Activated CD4-positive, alpha-beta T cell treated with anti-CD3 and anti-CD28 coated beads for 24 hours (primary cell): ENCODE results near the gene MESP1.
A peak's percentile ranks its signal among the peaks of the same experiment; 100 is the strongest.

Experiments used
- DNase-seq, 2 donors: peaks; one replicate each; pipeline ENCODE4 v3.0.0-alpha.2; 2020; ENCODE audit warnings: low read depth in 2 of 2

Gene MESP1

GRCh38 chr15:89781055-89781454, 30.0 kb upstream of the MESP1 start:
- peak in 1 of 2 donors; percentile 9 for DNase-seq

DNA sequence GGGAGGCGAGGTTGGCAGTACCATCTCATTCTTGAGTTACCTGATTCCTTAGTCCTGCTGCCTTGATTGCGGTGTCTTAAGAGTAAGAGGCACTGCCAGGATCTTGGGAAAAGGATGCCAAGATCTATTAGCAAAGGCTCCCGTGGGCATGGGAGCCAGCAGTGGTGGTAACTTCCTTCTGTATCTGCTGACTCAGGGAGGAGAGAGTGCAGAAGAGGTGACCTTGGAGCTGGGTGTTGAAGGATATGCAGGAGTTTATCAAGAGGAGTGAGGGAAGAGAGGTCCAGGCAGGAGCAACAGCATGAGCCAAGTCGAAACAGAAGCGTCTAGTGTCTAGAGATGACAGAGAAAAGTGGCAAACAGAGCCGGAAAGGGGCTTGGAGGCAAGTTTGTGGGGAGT, 29.6 kb upstream of the MESP1 start:
- DNase-seq, result no peak

DNA sequence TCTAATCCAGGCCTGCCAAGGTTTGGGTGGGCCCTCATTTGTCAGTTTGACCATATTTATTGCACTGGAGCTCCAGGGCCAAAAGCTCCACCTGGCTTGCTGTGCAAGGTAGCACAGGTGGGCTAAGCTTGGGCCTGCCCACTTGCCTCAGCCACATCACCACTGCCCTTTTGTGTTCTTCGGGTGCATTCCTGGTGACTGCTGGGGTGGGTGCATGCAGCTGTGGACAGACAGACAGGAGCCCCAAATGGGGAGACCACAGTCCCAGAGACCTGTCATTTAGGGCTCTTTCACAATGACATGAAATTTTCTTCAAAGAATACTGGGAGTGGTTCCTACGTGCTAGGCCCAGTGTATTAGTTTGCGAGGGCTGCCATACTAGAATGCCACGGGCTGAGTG, 27.8 kb upstream of the MESP1 start:
- no peak for DNase-seq

- no peak for DNase-seq
Observed at GRCh38 chr15:89777782-89778380, 26.8 kb upstream of the MESP1 start.

DNA sequence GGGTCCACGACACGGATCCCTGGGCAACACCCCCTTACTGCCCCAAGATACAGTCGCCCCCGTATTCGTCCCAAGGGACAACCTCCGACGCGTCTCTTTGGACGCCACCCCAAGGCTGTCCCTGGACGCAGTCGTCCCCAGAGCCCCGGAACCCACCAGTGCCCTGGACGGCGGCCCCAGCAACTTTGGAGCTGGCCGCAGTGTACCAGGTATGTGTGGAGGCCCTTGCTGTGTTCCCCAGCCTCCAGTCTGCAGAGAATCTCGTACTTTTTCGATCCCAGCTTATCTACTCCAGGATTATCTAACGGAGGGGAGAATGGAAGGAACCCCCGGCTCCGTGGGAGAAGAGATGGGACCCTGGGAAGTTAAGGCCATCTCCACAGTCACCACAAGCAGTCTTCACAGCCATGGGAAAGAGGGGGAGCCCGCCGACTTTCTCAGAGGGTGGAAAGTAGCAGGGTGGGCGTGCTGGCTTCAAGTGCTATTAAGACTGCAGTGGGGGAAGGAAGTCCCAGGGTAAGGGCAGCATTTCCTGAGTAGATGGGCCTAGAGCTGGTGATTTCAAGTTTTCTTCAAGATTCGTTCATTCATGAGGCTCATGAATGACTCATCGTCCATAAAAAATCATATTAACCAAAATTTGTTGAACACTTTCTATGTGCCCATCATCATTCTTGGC, 26.2 kb upstream of the MESP1 start:
- DNase-seq, result no peak

- DNase-seq, result peak in 1 of 2 donors; percentile 40
Observed at GRCh38 chr15:89776274-89777072, 25.4 kb upstream of the MESP1 start, which contains the start of gene MESP2. Gene MESP2 (plus strand): TSS chr15:89776332. CDS start chr15:89776358, 26 bp downstream.

DNA sequence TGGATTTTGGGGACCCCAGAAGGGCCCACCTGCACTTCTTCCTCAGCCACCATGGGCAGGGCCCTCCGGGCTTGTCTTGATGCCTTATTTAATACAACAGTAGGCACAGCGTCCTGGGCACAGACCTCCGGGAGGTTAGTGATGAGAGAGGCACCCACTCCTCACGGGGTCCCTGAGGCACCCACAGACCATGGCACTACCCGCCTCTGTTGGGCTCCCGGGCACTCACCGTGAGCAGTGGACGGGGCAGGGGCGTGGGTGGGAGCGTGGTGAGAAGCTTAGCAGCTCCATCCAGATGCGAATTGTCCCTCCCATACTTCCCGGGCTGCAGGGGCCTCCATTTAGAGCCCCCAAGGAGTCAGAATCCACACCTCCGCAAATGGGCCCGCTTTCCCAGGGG, 24.8 kb upstream of the MESP1 start:
- DNase-seq, result no peak

DNA sequence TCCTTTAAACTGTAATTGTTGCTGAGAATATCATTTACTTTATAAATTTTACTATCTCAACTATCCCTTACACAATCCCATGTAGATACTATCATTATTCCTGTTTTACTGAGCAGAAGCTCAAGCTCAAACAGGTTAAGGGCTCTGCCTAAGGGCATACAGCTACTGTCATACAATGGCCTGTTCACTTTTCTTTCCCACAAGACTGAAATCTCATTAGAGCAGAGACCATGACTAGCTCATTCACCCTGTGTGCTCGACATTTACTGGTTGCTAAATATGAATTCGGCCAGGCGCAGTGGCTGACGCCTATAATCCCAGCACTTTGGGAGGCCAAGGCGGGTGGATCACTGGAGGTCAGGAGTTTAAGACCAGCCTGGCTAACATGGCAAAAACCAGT, 23.4 kb upstream of the MESP1 start:
- DNase-seq, result no peak

DNA sequence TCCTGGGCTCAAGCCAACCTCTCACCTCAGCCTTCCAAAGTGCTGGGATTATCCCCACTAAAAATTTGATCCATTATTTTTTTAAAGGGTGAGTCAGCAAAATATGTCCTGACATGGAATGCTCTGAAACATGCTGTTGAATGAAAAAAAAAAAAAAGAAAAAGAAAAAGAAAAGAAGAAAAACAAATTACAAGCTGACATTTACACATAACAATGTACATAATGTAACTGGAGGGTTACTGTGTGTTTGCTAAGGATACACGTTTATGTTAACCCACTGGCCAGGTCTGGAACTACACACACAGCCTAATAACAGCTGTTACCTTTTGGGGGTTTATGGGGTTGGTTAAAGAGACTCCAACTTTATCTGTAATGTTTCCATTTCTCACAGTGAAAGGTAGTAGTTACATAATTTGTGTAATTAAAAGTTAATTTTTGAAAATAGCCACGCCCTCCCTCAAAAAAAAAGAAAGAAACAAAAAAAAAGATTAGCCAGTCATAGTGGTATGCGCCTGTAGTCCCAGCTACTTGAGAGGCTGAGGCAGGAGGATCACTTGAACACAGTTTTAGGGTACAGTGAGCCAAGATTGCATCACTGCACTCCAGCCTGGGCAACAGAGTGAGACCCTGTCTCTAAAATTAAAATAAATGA, 22.0 kb upstream of the MESP1 start:
- DNase-seq, result no peak

GRCh38 chr15:89770041-89770440, 19.0 kb upstream of the MESP1 start:
- no peak for DNase-seq

DNA sequence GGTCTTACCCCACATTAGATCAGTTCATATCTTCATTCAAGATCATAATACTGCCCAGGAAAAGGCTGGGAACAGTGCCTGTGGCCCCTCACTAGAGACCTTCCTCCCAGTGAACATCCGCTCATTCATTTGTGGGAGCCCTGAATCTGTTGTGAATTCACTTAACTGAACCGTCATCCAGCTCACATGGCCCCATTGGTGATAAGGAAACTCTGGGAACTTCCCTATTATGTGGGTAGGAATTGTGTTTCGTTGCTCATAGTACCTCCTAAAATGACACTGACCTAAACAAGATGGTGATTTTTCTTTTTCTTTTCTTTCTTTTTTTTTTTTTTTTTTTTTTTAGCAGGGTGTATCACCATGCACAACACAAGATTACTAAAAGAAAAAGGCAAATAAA, 18.3 kb upstream of the MESP1 start:
- DNase-seq, result no peak

DNA sequence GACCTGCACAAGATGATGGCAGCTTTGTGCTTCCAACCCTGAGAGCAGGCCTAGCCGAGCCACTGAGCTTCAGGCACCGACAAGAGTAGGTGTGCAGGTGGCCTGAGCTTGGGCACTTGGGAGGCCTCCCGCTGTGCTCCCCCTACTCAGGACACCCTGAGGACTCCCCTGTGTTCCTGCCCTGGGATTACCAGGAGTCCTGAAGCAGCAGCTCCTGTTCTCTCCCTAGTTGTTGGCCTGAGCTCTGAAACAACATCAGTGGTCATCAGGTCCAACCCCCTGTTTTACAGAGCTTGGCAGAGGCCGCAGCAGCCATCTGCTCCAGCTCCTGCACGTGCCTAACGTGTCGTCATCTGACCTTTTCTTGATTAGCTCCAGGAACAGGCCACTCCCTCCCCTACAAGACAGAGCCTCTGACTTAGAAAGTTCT, 17.0 kb upstream of the MESP1 start:
- no peak for DNase-seq

DNA sequence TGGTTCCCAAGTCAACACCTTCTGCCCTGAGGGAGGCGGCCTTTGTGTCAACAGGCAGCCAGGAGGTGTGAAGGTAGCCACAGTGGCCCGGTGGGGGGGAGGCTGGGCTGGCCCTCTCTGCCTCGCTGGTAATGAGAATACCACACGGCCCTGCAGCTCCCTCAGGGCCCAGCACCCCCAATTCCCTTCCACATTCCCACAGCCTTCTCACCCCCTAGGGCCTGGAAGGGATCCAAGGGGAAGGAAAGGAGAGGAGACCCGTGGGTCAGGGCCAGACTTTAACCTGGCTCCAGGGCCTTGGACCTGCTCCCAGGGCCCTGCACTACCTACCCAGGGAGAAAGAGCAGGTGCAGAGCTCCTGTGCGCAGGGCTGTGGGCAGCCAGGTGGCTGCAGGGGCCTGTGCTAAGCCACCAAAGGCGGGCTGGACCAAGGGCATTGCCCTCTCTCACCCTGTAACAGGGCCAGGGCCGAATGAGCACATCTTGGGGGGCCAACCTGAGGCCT, 16.4 kb upstream of the MESP1 start:
- no peak for DNase-seq

GRCh38 chr15:89766357-89767311, 15.6 kb upstream of the MESP1 start:
- DNase-seq, result no peak

DNA sequence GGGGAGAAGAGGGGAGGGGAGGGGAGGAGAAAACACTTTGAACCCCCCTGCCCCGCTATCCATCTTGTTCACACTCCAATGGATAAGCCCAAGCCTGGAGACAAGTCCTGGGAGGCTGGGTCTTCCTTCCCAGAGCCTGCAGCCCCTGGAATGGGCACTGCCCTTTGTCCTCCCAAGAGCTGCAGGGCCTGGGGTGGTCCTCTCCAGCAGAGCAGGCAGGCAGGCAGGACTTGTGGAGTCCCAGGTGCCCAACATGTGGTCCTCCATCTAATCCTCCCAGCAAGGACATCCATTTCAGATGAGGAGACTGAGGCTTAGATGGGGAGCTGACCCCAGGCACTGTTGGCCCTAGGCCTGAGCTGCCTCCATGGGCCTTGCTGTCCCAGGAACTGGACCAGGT, 14.6 kb upstream of the MESP1 start:
- no peak for DNase-seq

GRCh38 chr15:89761929-89762328, 10.9 kb upstream of the MESP1 start:
- DNase-seq, result no peak

DNA sequence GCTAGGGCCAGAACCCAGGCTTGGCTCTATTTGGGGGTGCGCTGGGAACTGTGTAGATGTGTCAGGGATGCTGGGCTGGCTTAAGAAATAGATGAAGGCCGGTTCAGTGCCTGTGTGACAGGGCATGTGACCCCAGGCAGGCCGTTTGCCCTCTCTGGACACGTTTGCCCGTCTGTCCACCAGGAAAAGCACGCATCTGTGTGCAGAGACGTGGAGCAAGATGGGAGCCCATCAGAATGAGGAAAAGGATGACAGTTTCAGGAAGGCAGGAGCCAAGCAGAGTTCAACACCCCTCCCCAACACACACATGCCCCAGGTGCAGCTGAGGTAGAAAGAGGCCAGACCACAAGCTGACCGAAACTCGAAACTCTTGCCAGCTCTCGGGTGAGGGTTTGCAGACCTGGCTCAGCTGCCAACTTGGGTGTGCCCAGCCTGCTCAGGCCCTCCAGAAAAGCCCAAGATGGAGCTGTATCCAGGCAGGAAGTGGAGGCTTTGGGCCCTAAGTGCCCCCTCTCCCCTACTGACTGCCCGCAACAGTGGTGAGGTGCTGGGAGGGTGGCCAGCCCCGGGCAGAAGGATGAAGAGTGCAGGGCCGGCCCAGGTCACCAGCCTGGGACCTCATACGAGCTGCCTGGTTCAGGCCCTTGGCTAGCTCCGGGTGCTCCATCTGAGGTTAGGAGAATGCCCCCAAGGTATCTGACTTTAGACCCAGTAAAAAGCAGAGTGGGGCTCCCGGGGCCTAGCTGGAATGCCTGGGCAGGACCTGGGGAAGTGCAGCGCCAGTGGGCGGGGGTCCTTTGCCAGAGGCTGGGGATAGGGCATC, 10.2 kb upstream of the MESP1 start:
- DNase-seq, result no peak

DNA sequence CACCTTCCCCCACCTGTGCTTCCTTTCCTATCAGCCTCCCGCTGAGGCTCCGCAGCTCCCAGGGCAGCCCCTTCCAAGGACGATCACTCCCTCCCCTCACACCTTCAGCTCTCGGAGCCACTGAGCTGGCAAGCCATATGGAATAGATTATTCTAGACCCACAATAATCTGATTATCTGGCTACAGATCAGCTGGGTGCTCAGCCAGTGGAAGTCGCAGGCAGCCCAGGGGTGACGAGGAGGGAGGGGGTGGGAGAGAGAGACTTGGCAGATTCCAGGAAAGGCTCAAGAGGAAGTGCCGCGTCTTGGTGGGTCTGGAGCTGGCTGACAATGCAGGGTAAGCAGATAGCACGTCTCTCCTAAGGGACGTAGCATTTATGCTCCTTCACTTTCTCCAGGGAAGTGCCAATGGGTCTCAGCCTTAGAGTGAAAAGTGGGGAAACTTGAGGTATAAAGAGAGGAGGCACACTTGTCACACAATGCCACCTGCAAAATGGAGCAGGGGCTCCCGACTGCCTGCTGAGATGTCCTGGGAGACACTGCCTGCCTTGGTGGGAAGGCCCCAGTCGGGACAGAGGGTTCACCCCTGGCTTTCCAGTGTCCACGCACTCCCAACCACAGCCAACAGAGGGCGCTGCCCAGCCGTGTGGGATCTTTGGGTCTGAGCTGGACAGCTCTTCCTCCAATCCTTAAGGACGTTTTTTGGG, 9.4 kb upstream of the MESP1 start:
- DNase-seq, result peak; percentile 46 to 72

GRCh38 chr15:89759835-89760234, 8.8 kb upstream of the MESP1 start:
- DNase-seq, result no peak
